HFFc6 (cell line): ENCODE data around the gene FTCDNL1. TPM values are rescaled to one million over a fixed set of nuclear protein-coding genes. Genes with fewer than 3 reads are reported as not detected.

Experiments
- DNase-seq: peaks from one replicate; pipeline ENCODE4 v3.0.0-alpha.2; 2018
- H3K27ac Mint-ChIP-seq: 2 replicates; pipeline ENCODE4 v1.8.0; 2020; ENCODE audit warnings: mild to moderate bottlenecking, mixed read lengths
- H3K27me3 Mint-ChIP-seq: 2 replicates; pipeline ENCODE4 v1.8.0; 2021; ENCODE audit warnings: mild to moderate bottlenecking, moderate library complexity, mixed read lengths; ENCODE audit not compliant: insufficient read depth
- H3K36me3 Mint-ChIP-seq: 2 replicates; pipeline ENCODE4 v1.8.0; 2021; ENCODE audit warnings: low read depth, mixed read lengths
- H3K4me1 Mint-ChIP-seq: 2 replicates; pipeline ENCODE4 v1.8.0; 2020; ENCODE audit warnings: low read depth, mixed read lengths
- H3K4me3 Mint-ChIP-seq: 2 replicates; pipeline ENCODE4 v1.8.0; 2020; ENCODE audit warnings: mild to moderate bottlenecking, moderate library complexity, mixed read lengths
- H3K9me3 Mint-ChIP-seq: 2 replicates; pipeline ENCODE4 v1.8.0; 2020; ENCODE audit warnings: mild to moderate bottlenecking, mixed read lengths
- CTCF ChIP-seq: fragments of 200-600 bp; sonication (generic); IDR thresholded peaks from 2 replicates; pipeline ENCODE4 v1.5.0; 2021; ENCODE audit warnings: antibody characterized with exemption, mild to moderate bottlenecking
- total RNA-seq, 6 experiments: library from RNA; stranded (reverse); fragmentation: NEBNext Ultra II Directional; extraction: Animal tissue kit (Norgen Biotek cat#: 25700); gene quantifications; 2 replicates in 1 of 6; 3 replicates in 5 of 6; pipeline ENCODE4 v1.2.3, GENCODE V29; 2021

The FTCDNL1 gene
- total RNA-seq, 6 experiments from 2014 or later, result 0.43 to 0.80 (median 0.64) TPM

GRCh38 chr2:199751492-199752120 is 99.4 kb downstream of the FTCDNL1 start:
- DNase-seq, result no peak
- no peak overlapping the region for H3K27ac Mint-ChIP-seq
- no peaks in the 10 kb centered on the region for H3K36me3 Mint-ChIP-seq

GRCh38 chr2:199749571-199749970 is 101.4 kb downstream of the FTCDNL1 start:
- Mint-ChIP-seq H3K4me1 (no peaks in the 10 kb centered on the region), H3K27me3 (peaks cover 5% of the 10 kb centered on the region; the same call in 1 of the 2 replicates), H3K27ac (no peak overlapping the region), H3K36me3 (no peaks in the 10 kb centered on the region), H3K9me3 (no peaks in the 10 kb centered on the region), H3K4me3 (no peak overlapping the region)
- no peak for TF ChIP-seq CTCF
- DNase-seq, result no peak

More at GRCh38 chr2:199751492-199752120, 99.4 kb downstream of the FTCDNL1 start:
- Mint-ChIP-seq H3K9me3 (no peaks in the 10 kb centered on the region), H3K27me3 (peaks cover 5% of the 10 kb centered on the region; the same call in 1 of the 2 replicates), H3K4me1 (no peaks in the 10 kb centered on the region), H3K4me3 (no peak overlapping the region)
- TF ChIP-seq CTCF, result no peak

- H3K4me3 Mint-ChIP-seq, result no peak overlapping the region
- no peak overlapping the region for H3K27ac Mint-ChIP-seq
- DNase-seq, result no peak
- peaks cover 8% of the 10 kb centered on the region for H3K27me3 Mint-ChIP-seq
- peaks cover 4% of the 10 kb centered on the region for H3K4me1 Mint-ChIP-seq
- no peak for TF ChIP-seq CTCF
- H3K36me3 Mint-ChIP-seq, result no peaks in the 10 kb centered on the region
- no peaks in the 10 kb centered on the region for H3K9me3 Mint-ChIP-seq
Measured at GRCh38 chr2:199744724-199745123, 106.3 kb downstream of the FTCDNL1 start.

GRCh38 chr2:199744260-199744659 is 106.7 kb downstream of the FTCDNL1 start:
- TF ChIP-seq CTCF, result no peak
- DNase-seq, result no peak
- Mint-ChIP-seq H3K27ac (no peak overlapping the region), H3K9me3 (no peaks in the 10 kb centered on the region), H3K27me3 (peaks cover 9% of the 10 kb centered on the region), H3K4me1 (peaks cover 9% of the 10 kb centered on the region), H3K36me3 (no peaks in the 10 kb centered on the region), H3K4me3 (no peak overlapping the region)

- TF ChIP-seq CTCF, result no peak
- Mint-ChIP-seq H3K36me3 (no peaks in the 10 kb centered on the region), H3K27ac (no peak overlapping the region), H3K4me3 (no peak overlapping the region), H3K27me3 (peaks cover 10% of the 10 kb centered on the region), H3K9me3 (no peaks in the 10 kb centered on the region), H3K4me1 (peaks cover 16% of the 10 kb centered on the region)
- no peak for DNase-seq
Measured at GRCh38 chr2:199743415-199744120, 107.4 kb downstream of the FTCDNL1 start.
